Measurements from ENCODE around the gene SEPTIN5.
"Not testable (repeated sequence)": the region's sequence is repeated elsewhere in the genome, so short reads cannot be mapped to it uniquely, and the experiment has no call there.

Gene SEPTIN5

DNA sequence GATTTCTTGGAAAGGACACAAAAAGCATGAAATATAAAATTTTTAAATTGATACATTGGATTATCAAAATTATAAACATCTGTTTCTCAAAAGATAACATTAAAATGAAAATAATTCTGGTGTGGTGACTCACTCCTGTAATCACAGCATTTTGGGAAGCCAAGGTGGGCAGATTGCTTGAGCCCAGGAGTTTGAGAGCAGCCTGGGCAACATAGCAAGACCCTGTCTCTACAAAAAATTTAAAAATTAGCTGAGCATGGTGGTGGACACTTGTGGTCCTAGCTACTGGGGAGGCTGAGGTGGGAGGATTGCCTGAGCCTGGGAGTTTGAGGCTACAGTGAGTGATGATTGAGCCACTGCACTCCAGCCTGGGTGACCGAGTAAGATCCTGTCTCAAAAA, 16.4 kb upstream of the SEPTIN5 start:
- H3K9ac ChIP-seq (ENCODE audit: low read length); H3K4me3 ChIP-seq (ENCODE audit: low read length); H3K36me3 ChIP-seq (ENCODE audit: control insufficient read depth, insufficient read depth, low read length, severe bottlenecking); DNase-seq (ENCODE audit: low read depth); H3K9me3 ChIP-seq (ENCODE audit: control insufficient read depth, low read length); H3K4me1 ChIP-seq (ENCODE audit: control insufficient read depth, insufficient read depth, low read length): not testable (repeated sequence)
- H3K27me3 ChIP-seq (replicated peaks; ENCODE audit: control insufficient read depth, insufficient read depth, low read length): peaks cover 13% of the 10 kb centered on the region

DNA sequence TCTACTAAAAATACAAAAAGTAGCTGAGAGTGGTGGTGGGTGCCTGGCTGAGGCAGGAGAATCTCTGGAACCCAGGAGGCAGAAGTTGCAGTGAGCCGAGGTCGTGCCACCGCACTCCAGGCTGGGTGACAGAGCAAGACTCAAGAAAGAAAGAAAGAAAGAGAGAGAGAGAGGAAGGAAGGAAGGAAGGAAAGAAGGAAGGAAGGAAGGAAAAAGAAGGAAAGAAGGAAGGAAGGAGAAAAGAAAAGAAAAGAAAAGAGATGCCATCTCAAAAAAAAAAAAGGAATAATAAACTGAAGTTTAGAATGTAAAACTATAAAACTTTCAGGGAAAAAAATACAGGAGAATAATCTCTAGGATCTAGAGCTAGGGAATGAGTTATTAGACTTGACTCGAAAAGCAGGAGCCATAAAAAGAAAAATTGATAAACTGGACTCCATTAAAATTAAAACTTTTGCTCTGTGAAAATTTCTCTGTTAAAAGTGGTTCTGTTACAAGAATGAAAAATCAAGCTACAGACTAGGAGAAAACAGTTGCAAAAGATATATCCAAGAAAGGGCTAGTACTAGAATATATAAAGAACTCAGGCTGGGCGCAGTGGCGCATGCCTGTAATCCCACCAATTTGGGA, 13.4 kb upstream of the SEPTIN5 start:
- Histone ChIP-seq H3K4me3 (ENCODE audit: low read length) (no peak overlapping the region), H3K36me3 (ENCODE audit: control insufficient read depth, insufficient read depth, low read length, severe bottlenecking) (no peaks in the 10 kb centered on the region), H3K9ac (ENCODE audit: low read length) (no peak overlapping the region), H3K9me3 (ENCODE audit: control insufficient read depth, low read length) (no peaks in the 10 kb centered on the region), H3K27me3 (replicated peaks; ENCODE audit: control insufficient read depth, insufficient read depth, low read length) (peaks cover 31% of the 10 kb centered on the region), H3K4me1 (ENCODE audit: control insufficient read depth, insufficient read depth, low read length) (no peaks in the 10 kb centered on the region)
- DNase-seq (ENCODE audit: low read depth): no peak

DNA sequence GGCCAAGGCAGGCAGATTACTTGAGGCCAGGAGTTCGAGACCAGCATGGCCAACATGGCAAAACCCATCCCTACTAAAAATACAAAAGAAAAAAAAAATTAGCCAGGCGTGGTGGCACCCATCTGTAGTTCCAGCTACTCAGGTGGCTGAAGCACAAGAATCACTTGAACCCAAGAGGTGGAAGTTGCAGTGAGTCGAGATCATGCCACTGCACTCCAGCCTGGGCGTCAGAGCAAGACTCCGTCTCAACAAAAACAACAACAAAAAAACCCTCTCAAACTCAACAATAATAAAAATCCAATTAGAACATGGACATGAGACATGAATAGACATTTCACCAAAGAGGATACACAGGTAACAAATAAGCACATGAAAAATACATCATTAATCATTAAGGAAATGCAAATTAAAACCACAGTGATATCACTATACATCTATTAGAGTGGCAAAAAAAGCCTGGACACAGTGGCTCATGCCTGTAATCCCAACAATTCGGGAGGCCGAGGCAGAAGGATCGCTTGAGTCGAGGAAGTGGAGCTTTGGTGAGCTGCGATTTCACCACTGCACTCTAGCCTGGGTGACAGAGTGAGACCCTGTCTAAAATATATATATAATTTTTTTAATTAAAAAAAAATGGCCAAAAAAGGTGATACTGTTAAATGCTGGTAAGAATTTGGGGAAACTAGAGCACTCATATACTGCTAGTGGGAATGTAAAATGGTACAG, 12.7 kb upstream of the SEPTIN5 start:
- H3K4me1 ChIP-seq (ENCODE audit: control insufficient read depth, insufficient read depth, low read length): no peaks in the 10 kb centered on the region

GRCh38 chr22:19703869-19704268, 10.4 kb upstream of the SEPTIN5 start:
- no peak for DNase-seq (ENCODE audit: low read depth)
- Histone ChIP-seq H3K4me3 (ENCODE audit: low read length) (no peak overlapping the region), H3K9ac (ENCODE audit: low read length) (no peak overlapping the region), H3K4me1 (ENCODE audit: control insufficient read depth, insufficient read depth, low read length) (peaks cover 4% of the 10 kb centered on the region), H3K27me3 (replicated peaks; ENCODE audit: control insufficient read depth, insufficient read depth, low read length) (peaks cover 34% of the 10 kb centered on the region), H3K9me3 (ENCODE audit: control insufficient read depth, low read length) (no peaks in the 10 kb centered on the region), H3K36me3 (ENCODE audit: control insufficient read depth, insufficient read depth, low read length, severe bottlenecking) (no peaks in the 10 kb centered on the region)

More for the DNA sequence above, 12.7 kb upstream of the SEPTIN5 start:
- Histone ChIP-seq H3K9me3 (ENCODE audit: control insufficient read depth, low read length) (no peaks in the 10 kb centered on the region), H3K9ac (ENCODE audit: low read length) (no peak overlapping the region), H3K36me3 (ENCODE audit: control insufficient read depth, insufficient read depth, low read length, severe bottlenecking) (no peaks in the 10 kb centered on the region), H3K27me3 (replicated peaks; ENCODE audit: control insufficient read depth, insufficient read depth, low read length) (peaks cover 27% of the 10 kb centered on the region), H3K4me3 (ENCODE audit: low read length) (no peak overlapping the region)
- no peak for DNase-seq (ENCODE audit: low read depth)

GRCh38 chr22:19704355-19705015, 9.8 kb upstream of the SEPTIN5 start:
- peaks cover 34% of the 10 kb centered on the region for H3K27me3 ChIP-seq (replicated peaks; ENCODE audit: control insufficient read depth, insufficient read depth, low read length)
- H3K9ac ChIP-seq (ENCODE audit: low read length): no peak overlapping the region
- no peak for DNase-seq (ENCODE audit: low read depth)
- peaks cover 9% of the 10 kb centered on the region for H3K4me1 ChIP-seq (ENCODE audit: control insufficient read depth, insufficient read depth, low read length)
- no peak overlapping the region for H3K4me3 ChIP-seq (ENCODE audit: low read length)
- no peaks in the 10 kb centered on the region for H3K9me3 ChIP-seq (ENCODE audit: control insufficient read depth, low read length)
- no peaks in the 10 kb centered on the region for H3K36me3 ChIP-seq (ENCODE audit: control insufficient read depth, insufficient read depth, low read length, severe bottlenecking)

DNA sequence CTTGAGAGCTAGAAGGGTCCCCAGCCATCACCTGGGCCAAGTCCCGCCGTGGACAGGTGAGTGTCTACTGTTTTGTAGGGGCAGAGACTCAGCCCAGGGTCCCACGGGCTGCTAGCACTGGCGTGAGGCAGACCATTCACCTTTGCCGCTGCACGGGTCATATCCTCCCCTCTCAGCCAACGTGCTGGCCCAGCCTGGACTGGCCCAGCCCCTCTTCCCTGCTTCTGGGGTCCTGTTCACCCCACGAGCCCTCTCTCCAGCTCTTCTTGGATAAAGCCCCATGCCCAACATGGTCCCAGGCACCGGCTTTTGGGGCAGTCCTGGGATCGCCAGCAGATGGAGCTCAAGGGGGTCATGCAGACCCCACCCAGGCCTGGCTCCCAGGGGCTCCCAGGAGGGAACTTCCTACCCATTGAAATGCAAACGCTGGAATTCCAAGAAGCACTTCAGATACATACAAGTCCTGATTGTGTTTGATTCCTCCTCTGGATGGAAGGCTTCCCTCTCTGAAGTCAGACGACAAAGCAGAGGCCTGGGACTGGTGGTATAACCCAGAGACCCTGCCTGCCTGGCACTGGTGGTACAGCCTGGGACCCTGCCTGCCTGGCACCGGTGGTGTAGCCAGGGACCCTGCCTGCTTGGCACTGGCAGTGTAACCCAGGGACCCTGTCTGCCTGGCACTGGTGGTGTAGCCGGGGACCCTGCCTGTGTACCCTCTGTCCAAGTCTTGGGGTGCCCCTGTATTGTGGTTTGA, 8.9 kb upstream of the SEPTIN5 start:
- DNase-seq (ENCODE audit: low read depth): no peak
- H3K9ac ChIP-seq (ENCODE audit: low read length): no peak overlapping the region
- H3K4me3 ChIP-seq (ENCODE audit: low read length): no peak overlapping the region
- no peaks in the 10 kb centered on the region for H3K9me3 ChIP-seq (ENCODE audit: control insufficient read depth, low read length)
- peaks cover 12% of the 10 kb centered on the region for H3K4me1 ChIP-seq (ENCODE audit: control insufficient read depth, insufficient read depth, low read length)
- H3K27me3 ChIP-seq (replicated peaks; ENCODE audit: control insufficient read depth, insufficient read depth, low read length): peaks cover 34% of the 10 kb centered on the region
- H3K36me3 ChIP-seq (ENCODE audit: control insufficient read depth, insufficient read depth, low read length, severe bottlenecking): no peaks in the 10 kb centered on the region

- peaks cover 36% of the 10 kb centered on the region for H3K27me3 ChIP-seq (replicated peaks; ENCODE audit: control insufficient read depth, insufficient read depth, low read length)
Observed at GRCh38 chr22:19706661-19707151, 7.6 kb upstream of the SEPTIN5 start.

DNA sequence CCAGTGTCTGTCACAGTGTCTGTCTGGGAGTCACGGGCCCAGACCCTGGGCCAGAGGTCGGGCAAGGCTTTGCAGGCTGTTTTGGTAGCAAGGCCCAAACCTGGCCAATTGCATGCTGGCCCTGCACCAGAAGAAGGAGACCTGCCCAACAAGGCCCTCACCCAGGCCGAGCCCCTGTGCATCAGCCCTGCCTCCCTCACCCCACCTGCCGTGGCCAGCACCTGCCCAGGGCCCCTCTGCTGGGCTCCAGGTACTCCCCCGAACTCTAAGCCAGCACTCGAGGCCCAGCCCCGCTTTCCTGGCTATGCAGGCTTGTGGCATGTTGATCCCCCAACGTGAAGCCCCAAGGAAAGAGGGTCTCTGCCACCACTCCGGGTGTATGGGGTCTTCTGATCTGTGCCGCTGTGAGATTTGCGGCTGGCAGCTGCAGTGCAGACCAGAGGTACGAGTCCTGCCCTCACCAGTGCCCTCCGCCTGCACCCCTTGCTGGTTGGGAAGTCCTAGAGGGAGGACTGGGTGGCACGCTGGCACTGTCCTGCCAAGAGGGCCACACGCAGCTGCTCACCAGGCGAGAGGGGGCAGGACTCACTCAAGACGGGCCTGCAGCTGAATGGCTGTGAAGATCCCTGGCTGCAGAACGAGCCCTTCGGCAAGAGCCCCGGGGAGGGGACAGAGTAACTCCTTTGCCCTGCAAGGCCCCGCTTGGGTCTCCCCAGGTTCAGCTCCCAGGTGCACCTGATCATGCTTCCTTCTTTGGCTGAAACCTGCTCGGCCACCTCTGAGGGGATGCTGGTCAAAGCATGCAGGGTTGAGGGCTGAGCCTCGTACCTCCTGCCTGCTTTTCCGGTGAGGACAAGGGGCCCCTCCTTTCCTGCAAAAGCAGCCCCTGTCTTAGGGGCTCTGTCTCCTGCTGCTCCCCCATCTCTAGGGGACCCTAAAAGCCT, 6.7 kb upstream of the SEPTIN5 start:
- Histone ChIP-seq H3K4me1 (ENCODE audit: control insufficient read depth, insufficient read depth, low read length) (peaks cover 12% of the 10 kb centered on the region), H3K9me3 (ENCODE audit: control insufficient read depth, low read length) (no peaks in the 10 kb centered on the region), H3K36me3 (ENCODE audit: control insufficient read depth, insufficient read depth, low read length, severe bottlenecking) (no peaks in the 10 kb centered on the region), H3K27me3 (replicated peaks; ENCODE audit: control insufficient read depth, insufficient read depth, low read length) (peaks cover 36% of the 10 kb centered on the region), H3K4me3 (ENCODE audit: low read length) (no peak overlapping the region), H3K9ac (ENCODE audit: low read length) (no peak overlapping the region)
- DNase-seq (ENCODE audit: low read depth): no peak

More at GRCh38 chr22:19706661-19707151, 7.6 kb upstream of the SEPTIN5 start:
- DNase-seq (ENCODE audit: low read depth): no peak
- H3K4me3 ChIP-seq (ENCODE audit: low read length): no peak overlapping the region
- no peaks in the 10 kb centered on the region for H3K36me3 ChIP-seq (ENCODE audit: control insufficient read depth, insufficient read depth, low read length, severe bottlenecking)
- peaks cover 12% of the 10 kb centered on the region for H3K4me1 ChIP-seq (ENCODE audit: control insufficient read depth, insufficient read depth, low read length)
- no peaks in the 10 kb centered on the region for H3K9me3 ChIP-seq (ENCODE audit: control insufficient read depth, low read length)
- no peak overlapping the region for H3K9ac ChIP-seq (ENCODE audit: low read length)

DNA sequence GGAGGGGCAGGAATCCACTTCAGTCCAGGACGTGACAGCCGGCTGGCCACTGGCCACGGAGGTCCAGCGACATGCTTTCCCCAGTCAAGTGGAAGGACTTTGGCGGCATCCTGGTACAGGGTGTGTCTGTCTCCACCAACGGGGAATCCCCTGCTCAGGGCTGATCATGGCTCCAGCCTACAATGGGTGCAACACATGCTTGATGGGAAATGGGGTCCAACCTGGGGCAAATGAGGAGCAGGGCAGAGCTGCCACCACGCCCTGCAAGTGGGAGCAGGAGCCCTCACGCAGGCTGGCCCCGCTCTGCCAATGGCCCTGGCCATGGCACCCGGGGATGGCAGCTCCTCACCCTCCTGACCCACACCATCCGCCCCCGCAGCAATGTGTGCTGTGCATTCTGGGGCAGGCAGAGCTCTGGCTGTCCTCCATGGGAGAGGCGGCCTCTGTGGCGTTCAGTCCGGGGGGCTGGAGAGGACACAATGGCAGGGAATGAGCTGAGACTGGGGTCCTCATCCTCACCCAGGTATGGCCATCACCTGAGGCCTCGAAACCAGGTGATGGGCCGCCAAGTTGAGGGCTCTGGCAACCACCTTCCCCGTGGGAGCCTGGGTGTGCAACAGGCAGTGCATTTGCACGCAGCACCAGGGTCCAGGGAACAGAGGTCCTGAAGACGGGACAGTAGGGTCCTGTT, 5.8 kb upstream of the SEPTIN5 start:
- Histone ChIP-seq H3K36me3 (ENCODE audit: control insufficient read depth, insufficient read depth, low read length, severe bottlenecking) (no peaks in the 10 kb centered on the region), H3K4me1 (ENCODE audit: control insufficient read depth, insufficient read depth, low read length) (peaks cover 12% of the 10 kb centered on the region), H3K9ac (ENCODE audit: low read length) (no peak overlapping the region), H3K4me3 (ENCODE audit: low read length) (no peak overlapping the region), H3K9me3 (ENCODE audit: control insufficient read depth, low read length) (no peaks in the 10 kb centered on the region), H3K27me3 (replicated peaks; ENCODE audit: control insufficient read depth, insufficient read depth, low read length) (peaks cover 31% of the 10 kb centered on the region)
- no peak for DNase-seq (ENCODE audit: low read depth)
